Measurements from ENCODE around the gene TRIM74. TPM values are rescaled to one million over a fixed set of nuclear protein-coding genes. Genes with fewer than 3 reads are reported as not detected.

TRIM74 gene
- total and polyA plus RNA-seq, 9 of the 15 experiments (the other 6 are each of a cell fraction or from before 2014, with no cell fraction given): not detected

- peak; percentile 78 for TF ChIP-seq FOXM1 (IDR thresholded peaks at IDR 0.05; ENCODE audit: low read depth)
- no peak for TF ChIP-seq FOXM1 (CRISPR knock-in tag; IDR thresholded peaks at IDR 0.05; ENCODE audit: low read depth)
- TF ChIP-seq, protein P1, sequence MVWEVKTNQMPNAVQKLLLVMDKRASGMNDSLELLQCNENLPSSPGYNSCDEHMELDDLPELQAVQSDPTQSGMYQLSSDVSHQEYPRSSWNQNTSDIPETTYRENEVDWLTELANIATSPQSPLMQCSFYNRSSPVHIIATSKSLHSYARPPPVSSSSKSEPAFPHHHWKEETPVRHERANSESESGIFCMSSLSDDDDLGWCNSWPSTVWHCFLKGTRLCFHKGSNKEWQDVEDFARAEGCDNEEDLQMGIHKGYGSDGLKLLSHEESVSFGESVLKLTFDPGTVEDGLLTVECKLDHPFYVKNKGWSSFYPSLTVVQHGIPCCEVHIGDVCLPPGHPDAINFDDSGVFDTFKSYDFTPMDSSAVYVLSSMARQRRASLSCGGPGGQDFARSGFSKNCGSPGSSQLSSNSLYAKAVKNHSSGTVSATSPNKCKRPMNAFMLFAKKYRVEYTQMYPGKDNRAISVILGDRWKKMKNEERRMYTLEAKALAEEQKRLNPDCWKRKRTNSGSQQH (CRISPR knock-in tag; IDR thresholded peaks at IDR 0.05): peak; percentile 28; the same call in 1 of the 2 replicates
- TF ChIP-seq PML (IDR thresholded peaks at IDR 0.05; ENCODE audit: low read length): peak; percentile 79
- no peak for TF ChIP-seq EHMT2 (IDR thresholded peaks at IDR 0.05)
- TF ChIP-seq THAP7 (CRISPR knock-in tag; IDR thresholded peaks at IDR 0.05): peak; percentile 63; the same call in 1 of the 2 replicates
- TF ChIP-seq, protein P2, sequence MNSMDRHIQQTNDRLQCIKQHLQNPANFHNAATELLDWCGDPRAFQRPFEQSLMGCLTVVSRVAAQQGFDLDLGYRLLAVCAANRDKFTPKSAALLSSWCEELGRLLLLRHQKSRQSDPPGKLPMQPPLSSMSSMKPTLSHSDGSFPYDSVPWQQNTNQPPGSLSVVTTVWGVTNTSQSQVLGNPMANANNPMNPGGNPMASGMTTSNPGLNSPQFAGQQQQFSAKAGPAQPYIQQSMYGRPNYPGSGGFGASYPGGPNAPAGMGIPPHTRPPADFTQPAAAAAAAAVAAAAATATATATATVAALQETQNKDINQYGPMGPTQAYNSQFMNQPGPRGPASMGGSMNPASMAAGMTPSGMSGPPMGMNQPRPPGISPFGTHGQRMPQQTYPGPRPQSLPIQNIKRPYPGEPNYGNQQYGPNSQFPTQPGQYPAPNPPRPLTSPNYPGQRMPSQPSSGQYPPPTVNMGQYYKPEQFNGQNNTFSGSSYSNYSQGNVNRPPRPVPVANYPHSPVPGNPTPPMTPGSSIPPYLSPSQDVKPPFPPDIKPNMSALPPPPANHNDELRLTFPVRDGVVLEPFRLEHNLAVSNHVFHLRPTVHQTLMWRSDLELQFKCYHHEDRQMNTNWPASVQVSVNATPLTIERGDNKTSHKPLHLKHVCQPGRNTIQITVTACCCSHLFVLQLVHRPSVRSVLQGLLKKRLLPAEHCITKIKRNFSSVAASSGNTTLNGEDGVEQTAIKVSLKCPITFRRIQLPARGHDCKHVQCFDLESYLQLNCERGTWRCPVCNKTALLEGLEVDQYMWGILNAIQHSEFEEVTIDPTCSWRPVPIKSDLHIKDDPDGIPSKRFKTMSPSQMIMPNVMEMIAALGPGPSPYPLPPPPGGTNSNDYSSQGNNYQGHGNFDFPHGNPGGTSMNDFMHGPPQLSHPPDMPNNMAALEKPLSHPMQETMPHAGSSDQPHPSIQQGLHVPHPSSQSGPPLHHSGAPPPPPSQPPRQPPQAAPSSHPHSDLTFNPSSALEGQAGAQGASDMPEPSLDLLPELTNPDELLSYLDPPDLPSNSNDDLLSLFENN (IDR thresholded peaks at IDR 0.05; ENCODE audit: low read depth in 2 of 2, low read length in 2 of 2): peak in 1 of 2 experiments; percentile 44; a peak in 1 of 4 replicates
- TF ChIP-seq RBFOX2 (IDR thresholded peaks at IDR 0.05; ENCODE audit: low read depth, low read length): peak; percentile 96
- no peak for TF ChIP-seq BRD4 (IDR thresholded peaks at IDR 0.05)
- peak; percentile 78; the same call in 1 of the 2 replicates for TF ChIP-seq ZNF76 (CRISPR knock-in tag; IDR thresholded peaks at IDR 0.05; ENCODE audit: borderline replicate concordance)
- TF ChIP-seq POLR2G (IDR thresholded peaks at IDR 0.05; ENCODE audit: low read depth, low read length): peak; percentile 96
- TF ChIP-seq PCBP2 (IDR thresholded peaks at IDR 0.05; ENCODE audit: low read depth, low read length, poor library complexity, severe bottlenecking): no peak
- TF ChIP-seq CCNT2 (IDR thresholded peaks at IDR 0.05; ENCODE audit: borderline replicate concordance, extremely low read depth, insufficient read length, low read depth, low read length): peak; percentile 98
Observed at GRCh38 chr7:72924733-72925545, 44.3 kb downstream of the TRIM74 start, which contains the start of gene POM121 (continued).

Data from K562 (cell line).